ENCODE data around the gene DDX4. TPM values are rescaled to one million over a fixed set of nuclear protein-coding genes. Genes with fewer than 3 reads are reported as not detected.

DDX4 gene
- total and polyA plus RNA-seq, 4 donors = 0.03 TPM; not detected in 3

GRCh38 chr5:55700745-55701144 is 37.1 kb upstream of the DDX4 start:
- peaks cover 0 to 2% (median 0%) of the 10 kb centered on the region in 4 donors for H3K36me3 ChIP-seq (ENCODE audit: control insufficient read depth in 4 of 4, insufficient read depth in 4 of 4, low read length in 4 of 4)
- no peak overlapping the region for H3K9ac ChIP-seq (ENCODE audit: insufficient read depth in 1 of 2, low read length in 2 of 2)
- no peak overlapping the region for H3K27ac ChIP-seq (ENCODE audit: low read depth in 1 of 2, low read length in 1 of 2)
- H3K4me3 ChIP-seq = no peak overlapping the region
- TF ChIP-seq CTCF (IDR thresholded peaks at IDR 0.05; ENCODE audit: control extremely low read depth, extremely low read depth) = no peak
- no peaks in the 10 kb centered on the region for H3K9me3 ChIP-seq (ENCODE audit: control insufficient read depth in 4 of 4, insufficient read depth in 3 of 4, low read length in 3 of 4)
- ATAC-seq (ENCODE audit: insufficient read depth, low FRiP score) = no peak
- peaks cover 0 to 6% (median 0%) of the 10 kb centered on the region in 5 donors for H3K4me1 ChIP-seq (ENCODE audit: control insufficient read depth in 5 of 5, insufficient read depth in 5 of 5, low read length in 5 of 5)
- DNase-seq = no peak
- no peaks in the 10 kb centered on the region for H3K27me3 ChIP-seq (ENCODE audit: control insufficient read depth in 3 of 3, insufficient read depth in 3 of 3, low read length in 2 of 3)
- WGBS, 2 donors = 46 to 96% methylated on average over 2 of the region's 2 CpGs

- ATAC-seq (ENCODE audit: insufficient read depth, low FRiP score) = no peak
Measured at GRCh38 chr5:55701462-55702103, 36.3 kb upstream of the DDX4 start.

GRCh38 chr5:55702598-55703345 is 35.1 kb upstream of the DDX4 start:
- WGBS, 2 donors = 3 to 14% methylated on average over 1 of the region's 1 CpG
- DNase-seq (peak in 1 of 3 donors; percentile 16), ATAC-seq (ENCODE audit: insufficient read depth, low FRiP score) (no peak)
- H3K9me3 ChIP-seq (ENCODE audit: control insufficient read depth in 4 of 4, insufficient read depth in 3 of 4, low read length in 3 of 4) = no peaks in the 10 kb centered on the region
- peaks cover 0 to 2% (median 0%) of the 10 kb centered on the region in 4 donors for H3K36me3 ChIP-seq (ENCODE audit: control insufficient read depth in 4 of 4, insufficient read depth in 4 of 4, low read length in 4 of 4)
- no peak for TF ChIP-seq CTCF (IDR thresholded peaks at IDR 0.05; ENCODE audit: control extremely low read depth, extremely low read depth)
- H3K4me3 ChIP-seq = no peak overlapping the region
- H3K27ac ChIP-seq (ENCODE audit: low read depth in 1 of 2, low read length in 1 of 2) = no peak overlapping the region
- H3K9ac ChIP-seq (ENCODE audit: insufficient read depth in 1 of 2, low read length in 2 of 2) = no peak overlapping the region
- H3K4me1 ChIP-seq (ENCODE audit: control insufficient read depth in 5 of 5, insufficient read depth in 5 of 5, low read length in 5 of 5) = peaks cover 0 to 6% (median 0%) of the 10 kb centered on the region in 5 donors
- H3K27me3 ChIP-seq (ENCODE audit: control insufficient read depth in 3 of 3, insufficient read depth in 3 of 3, low read length in 2 of 3) = no peaks in the 10 kb centered on the region

More at GRCh38 chr5:55701462-55702103, 36.3 kb upstream of the DDX4 start:
- peaks cover 0 to 2% (median 0%) of the 10 kb centered on the region in 4 donors for H3K36me3 ChIP-seq (ENCODE audit: control insufficient read depth in 4 of 4, insufficient read depth in 4 of 4, low read length in 4 of 4)
- WGBS, 2 donors = 91 to 96% methylated on average over 3 of the region's 3 CpGs
- H3K9me3 ChIP-seq (ENCODE audit: control insufficient read depth in 4 of 4, insufficient read depth in 3 of 4, low read length in 3 of 4) = no peaks in the 10 kb centered on the region
- H3K27ac ChIP-seq (ENCODE audit: low read depth in 1 of 2, low read length in 1 of 2) = no peak overlapping the region
- H3K27me3 ChIP-seq (ENCODE audit: control insufficient read depth in 3 of 3, insufficient read depth in 3 of 3, low read length in 2 of 3) = no peaks in the 10 kb centered on the region
- no peak overlapping the region for H3K9ac ChIP-seq (ENCODE audit: insufficient read depth in 1 of 2, low read length in 2 of 2)
- no peak overlapping the region for H3K4me3 ChIP-seq
- peaks cover 0 to 6% (median 0%) of the 10 kb centered on the region in 5 donors for H3K4me1 ChIP-seq (ENCODE audit: control insufficient read depth in 5 of 5, insufficient read depth in 5 of 5, low read length in 5 of 5)
- DNase-seq = no peak
- TF ChIP-seq CTCF (IDR thresholded peaks at IDR 0.05; ENCODE audit: control extremely low read depth, extremely low read depth) = no peak
